Body of pancreas (tissue), 4 donors: ENCODE results near the gene FRMD4B. TPM values are rescaled to one million over a fixed set of nuclear protein-coding genes. Genes with fewer than 3 reads are reported as not detected.

Experiments used
- ATAC-seq: fragments of 150-250 bp; one replicate; pipeline ENCODE4 v1.9.1; 2016
- DNase-seq, 4 donors: peaks; one replicate each; pipeline ENCODE4 v3.0.0-alpha.2; 2019
- H3K27ac ChIP-seq, 4 donors: fragments of 200-600 bp; sonication (generic); 1 replicate in 3 of 4; 2 replicates in 1 of 4; pipeline versions ENCODE4 v1.5.1 to v1.6.1; 2016 to 2019; ENCODE audit warnings: mild to moderate bottlenecking in 1 of 4, mixed read lengths in 1 of 4, moderate library complexity in 1 of 4
- H3K27me3 ChIP-seq, 2 donors: fragments of 200-600 bp; sonication (generic); one replicate each; pipeline ENCODE4 v1.6.0; 2016; ENCODE audit warnings: mild to moderate bottlenecking in 1 of 2
- H3K36me3 ChIP-seq, 2 donors: fragments of 200-600 bp; sonication (generic); replicated peaks in 1 of 2; 2 replicates each; pipeline ENCODE4 v1.5.1; 2016; ENCODE audit warnings: low read depth in 2 of 2; ENCODE audit not compliant: insufficient read depth in 1 of 2
- H3K4me1 ChIP-seq: fragments of 200-600 bp; sonication (generic); one replicate; pipeline ENCODE4 v1.6.0; 2016
- H3K4me3 ChIP-seq, 2 donors: fragments of 200-600 bp; sonication (generic); 1 replicate in 1 of 2; 2 replicates in 1 of 2; pipeline ENCODE4 v1.5.1; 2016 to 2019
- H3K9me3 ChIP-seq, 3 donors: fragments of 200-600 bp; sonication (generic); 1 replicate in 2 of 3; 2 replicates in 1 of 3; pipeline ENCODE4 v1.5.1; 2016
- POLR2A ChIP-seq, 3 donors: fragments of 450-650 bp; IDR thresholded peaks; one replicate each; pipeline ENCODE4 v1.6.1; 2016; ENCODE audit warnings: antibody characterized with exemption in 3 of 3, mild to moderate bottlenecking in 2 of 3
- WGBS, 2 donors: methylation state at CpG; one replicate each; pipeline ENCODE4 v1.1.5; 2017; 5-methylcytosine and 5-hydroxymethylcytosine counted together
- intact Hi-C: fragments of 100-400 bp; cut with DNase I; formaldehyde crosslinking; loops from one replicate; pipeline ENCODE4 v1.15.1; 2023
- total RNA-seq, 2 donors: library from RNA; depleted of rRNA; stranded (reverse); fragments of >200 nt; gene quantifications; one replicate each; pipeline ENCODE4 v1.1.0, GENCODE V29; 2016
- TF ChIP-seq, protein P1 (sequence below), 7 experiments: fragments of 450-650 bp in 4 of 7; fragments of 200-600 bp in 3 of 7; sonication (generic) in 3 of 7; IDR thresholded peaks; one replicate each; pipeline ENCODE4 v1.5.1; 2016 to 2019; ENCODE audit warnings: antibody characterized with exemption in 7 of 7

FRMD4B gene
- total RNA-seq, 2 donors from 2014 or later, result 7.3 to 14.3 TPM

DNA sequence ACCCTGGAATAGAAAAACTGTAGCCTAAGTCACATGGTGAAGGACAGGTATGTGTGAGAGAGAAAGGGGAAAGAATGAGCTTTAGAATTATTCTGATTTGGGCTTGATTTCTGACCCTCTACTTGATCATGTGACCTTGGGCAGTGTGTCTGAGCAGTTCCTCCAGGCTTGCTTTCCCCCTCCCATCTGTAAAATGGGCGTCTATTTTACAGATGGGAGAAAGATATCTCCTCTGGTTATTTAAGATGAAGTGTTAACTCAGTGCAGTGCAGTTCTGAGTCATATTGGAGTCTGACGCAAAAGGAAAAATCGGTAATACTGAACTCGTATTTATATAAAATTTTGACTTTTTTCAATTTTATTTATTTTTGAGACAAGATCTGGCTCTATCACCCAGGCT is 225.4 kb downstream of the FRMD4B start:
- no peak for ATAC-seq
- DNase-seq, result no peak

DNA sequence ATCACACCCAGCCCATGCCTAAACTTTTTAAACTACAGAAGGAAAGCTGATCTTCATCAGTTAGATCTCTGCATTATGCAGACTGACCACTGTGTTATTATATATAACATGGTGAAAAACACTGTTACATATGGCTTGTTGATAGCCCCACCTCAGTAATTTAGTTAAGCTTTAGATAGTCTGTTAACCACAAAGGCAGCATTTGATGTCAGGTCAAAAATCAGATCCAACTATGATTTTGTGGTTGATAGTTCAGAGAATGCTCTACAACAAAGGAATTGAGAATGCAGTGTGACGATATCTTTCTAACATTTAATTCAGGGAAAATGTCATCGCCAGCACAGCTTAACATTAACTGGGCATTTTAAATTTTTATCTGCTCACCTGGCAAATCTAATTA is 225.8 kb downstream of the FRMD4B start:
- Histone ChIP-seq H3K27ac (no peak overlapping the region), H3K4me1 (no peaks in the 10 kb centered on the region), H3K4me3 (no peak overlapping the region), H3K27me3 (no peaks in the 10 kb centered on the region), H3K9me3 (no peaks in the 10 kb centered on the region), H3K36me3 (no peaks in the 10 kb centered on the region)
- intact Hi-C loops, result loop anchor here (5.0 to 10.0 kb wide), 3 partner anchors 147 to 515 kb away; no protein-coding TSS in a partner anchor
- WGBS, 2 donors, result 70 to 75% methylated on average over 2 of the region's 2 CpGs
- DNase-seq (no peak), ATAC-seq (no peak)
- TF ChIP-seq, protein P1, sequence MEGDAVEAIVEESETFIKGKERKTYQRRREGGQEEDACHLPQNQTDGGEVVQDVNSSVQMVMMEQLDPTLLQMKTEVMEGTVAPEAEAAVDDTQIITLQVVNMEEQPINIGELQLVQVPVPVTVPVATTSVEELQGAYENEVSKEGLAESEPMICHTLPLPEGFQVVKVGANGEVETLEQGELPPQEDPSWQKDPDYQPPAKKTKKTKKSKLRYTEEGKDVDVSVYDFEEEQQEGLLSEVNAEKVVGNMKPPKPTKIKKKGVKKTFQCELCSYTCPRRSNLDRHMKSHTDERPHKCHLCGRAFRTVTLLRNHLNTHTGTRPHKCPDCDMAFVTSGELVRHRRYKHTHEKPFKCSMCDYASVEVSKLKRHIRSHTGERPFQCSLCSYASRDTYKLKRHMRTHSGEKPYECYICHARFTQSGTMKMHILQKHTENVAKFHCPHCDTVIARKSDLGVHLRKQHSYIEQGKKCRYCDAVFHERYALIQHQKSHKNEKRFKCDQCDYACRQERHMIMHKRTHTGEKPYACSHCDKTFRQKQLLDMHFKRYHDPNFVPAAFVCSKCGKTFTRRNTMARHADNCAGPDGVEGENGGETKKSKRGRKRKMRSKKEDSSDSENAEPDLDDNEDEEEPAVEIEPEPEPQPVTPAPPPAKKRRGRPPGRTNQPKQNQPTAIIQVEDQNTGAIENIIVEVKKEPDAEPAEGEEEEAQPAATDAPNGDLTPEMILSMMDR (IDR thresholded peaks at IDR 0.05), result no peak
- no peak for TF ChIP-seq POLR2A (IDR thresholded peaks at IDR 0.05)

More for the DNA sequence above, 225.4 kb downstream of the FRMD4B start:
- Histone ChIP-seq H3K36me3 (no peaks in the 10 kb centered on the region), H3K4me3 (no peak overlapping the region), H3K9me3 (no peaks in the 10 kb centered on the region), H3K4me1 (no peaks in the 10 kb centered on the region), H3K27me3 (no peaks in the 10 kb centered on the region), H3K27ac (no peak overlapping the region)
- 61 to 74% methylated on average over 4 of the region's 4 CpGs for WGBS, 2 donors
- TF ChIP-seq, protein P1 (IDR thresholded peaks at IDR 0.05), result no peak
- TF ChIP-seq POLR2A (IDR thresholded peaks at IDR 0.05), result no peak
- intact Hi-C loops, result loop anchor here (5.0 to 10.0 kb wide), 3 partner anchors 147 to 514 kb away; no protein-coding TSS in a partner anchor

DNA sequence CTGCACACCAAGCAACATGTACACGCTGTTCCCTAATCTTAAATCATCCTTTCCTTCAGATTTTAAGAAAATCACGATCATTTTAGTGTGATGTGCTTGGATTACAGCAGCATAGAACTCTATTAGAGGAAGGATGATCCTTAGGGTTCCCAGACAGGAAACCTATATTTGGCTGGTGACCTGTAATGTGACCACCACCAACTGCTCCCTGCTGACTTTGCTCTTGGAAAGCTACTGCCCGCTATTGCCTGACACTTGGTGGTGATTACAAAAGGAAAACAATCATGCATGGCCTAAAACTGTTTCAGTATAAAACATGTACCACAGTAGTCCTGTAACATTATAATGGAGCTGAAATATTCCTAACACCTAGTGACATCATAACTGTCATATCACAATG is 236.3 kb downstream of the FRMD4B start:
- Histone ChIP-seq H3K27me3 (no peaks in the 10 kb centered on the region), H3K4me3 (no peak overlapping the region), H3K27ac (no peak overlapping the region), H3K36me3 (no peaks in the 10 kb centered on the region), H3K9me3 (no peaks in the 10 kb centered on the region), H3K4me1 (no peaks in the 10 kb centered on the region)
- ATAC-seq (no peak), DNase-seq (no peak)
- 89 to 90% methylated on average over 3 of the region's 3 CpGs for WGBS, 2 donors
- no peak for TF ChIP-seq POLR2A (IDR thresholded peaks at IDR 0.05)
- TF ChIP-seq, protein P1 (IDR thresholded peaks at IDR 0.05), result no peak
- intact Hi-C loops, result no loop called here

DNA sequence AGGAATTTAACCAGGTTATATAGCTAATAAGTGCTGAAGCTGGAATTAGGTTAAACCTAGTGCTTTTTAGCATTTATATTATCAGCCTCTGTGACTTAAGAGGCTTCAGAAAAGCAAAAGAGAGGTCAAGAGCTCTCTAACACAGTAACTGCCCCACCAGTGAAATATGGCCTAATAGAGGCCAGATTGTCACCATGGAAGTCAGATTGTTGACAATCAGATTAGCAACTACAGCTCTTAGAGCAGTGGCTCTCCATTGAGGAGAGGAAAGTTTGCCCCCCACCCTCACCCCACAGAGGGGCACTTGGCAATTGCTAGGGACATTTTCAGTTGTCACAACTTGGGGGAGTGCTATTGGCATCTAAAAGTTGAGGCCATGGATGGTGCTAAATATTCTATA is 240.2 kb downstream of the FRMD4B start:
- DNase-seq (no peak), ATAC-seq (no peak)
- Histone ChIP-seq H3K36me3 (no peaks in the 10 kb centered on the region), H3K4me3 (no peak overlapping the region), H3K4me1 (no peaks in the 10 kb centered on the region), H3K9me3 (no peaks in the 10 kb centered on the region), H3K27me3 (no peaks in the 10 kb centered on the region), H3K27ac (no peak overlapping the region)
- no peak for TF ChIP-seq POLR2A (IDR thresholded peaks at IDR 0.05)
- TF ChIP-seq, protein P1 (IDR thresholded peaks at IDR 0.05), result no peak
- intact Hi-C loops, result no loop called here

DNA sequence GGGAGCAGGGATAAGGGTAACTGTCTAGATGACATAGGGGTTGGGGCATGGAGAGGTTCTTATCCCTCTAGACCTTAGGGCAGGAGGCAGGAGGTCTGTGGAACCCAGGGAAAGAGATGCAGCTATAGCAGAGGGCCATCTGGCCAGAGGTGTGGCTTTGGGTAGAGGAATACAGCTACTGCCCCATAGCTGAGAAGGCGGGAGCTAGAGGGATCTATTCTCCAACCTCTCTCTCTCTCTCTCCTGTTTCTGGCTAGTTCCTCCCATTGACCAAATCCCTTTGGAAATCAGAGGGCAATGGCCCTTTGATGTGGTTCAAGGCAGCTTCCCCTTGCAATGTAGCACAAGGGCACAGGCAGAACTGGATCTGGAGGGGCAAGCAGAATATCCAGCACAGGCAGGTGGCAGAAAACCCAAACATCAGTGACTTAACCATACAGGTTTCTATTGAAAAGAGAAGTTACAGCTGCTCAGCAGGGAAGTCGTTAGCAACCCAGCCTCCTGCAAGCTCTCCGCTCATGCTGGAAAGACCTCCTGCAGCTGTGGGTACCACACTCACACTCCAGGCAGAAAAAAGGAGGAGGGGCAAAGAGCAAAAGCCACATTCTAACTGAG is 241.2 kb downstream of the FRMD4B start:
- WGBS, 2 donors, result 82 to 89% methylated on average over 3 of the region's 3 CpGs
- Histone ChIP-seq H3K27me3 (no peaks in the 10 kb centered on the region), H3K36me3 (no peaks in the 10 kb centered on the region), H3K4me3 (no peak overlapping the region), H3K27ac (no peak overlapping the region), H3K9me3 (no peaks in the 10 kb centered on the region), H3K4me1 (no peaks in the 10 kb centered on the region)
- ATAC-seq, result no peak
- TF ChIP-seq POLR2A (IDR thresholded peaks at IDR 0.05), result no peak
- TF ChIP-seq, protein P1 (IDR thresholded peaks at IDR 0.05), result no peak
- DNase-seq, result no peak
- intact Hi-C loops, result no loop called here
